Stimulated activated CD4-positive, alpha-beta T cell treated with anti-CD3 and anti-CD28 coated beads, Interleukin-2, amount 100 ng/mL, for 24 hours (primary cell): Measurements from ENCODE around the gene GPR37L1.
"Not testable (repeated sequence)": the region's sequence is repeated elsewhere in the genome, so short reads cannot be mapped to it uniquely, and the experiment has no call there.

Source experiments
- DNase-seq, 2 donors: peaks; one replicate each; pipeline ENCODE4 v3.0.0-alpha.2; 2020

Gene GPR37L1

DNA sequence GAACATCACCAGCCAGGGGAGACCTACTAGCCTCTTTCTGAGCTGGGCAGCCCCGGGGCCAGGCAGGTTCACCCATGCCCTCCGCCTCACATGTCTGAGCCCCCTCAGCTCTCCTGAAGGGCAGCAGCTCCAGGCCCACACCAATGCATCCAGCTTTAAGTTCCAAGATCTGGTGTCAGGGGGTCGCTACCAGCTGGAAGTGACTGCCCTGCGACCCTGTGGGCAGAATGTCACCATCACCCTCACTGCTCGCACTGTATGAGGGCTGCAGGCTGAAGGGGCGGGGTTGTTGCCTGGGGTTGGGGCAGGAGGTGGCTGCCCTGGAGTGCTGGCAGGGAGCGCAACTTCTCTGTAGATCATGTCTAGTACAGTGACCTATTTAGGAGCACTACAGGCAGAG, 46.1 kb downstream of the GPR37L1 start:
- no peak for DNase-seq

GRCh38 chr1:202170726-202171125, 48.0 kb downstream of the GPR37L1 start:
- no peak for DNase-seq

DNA sequence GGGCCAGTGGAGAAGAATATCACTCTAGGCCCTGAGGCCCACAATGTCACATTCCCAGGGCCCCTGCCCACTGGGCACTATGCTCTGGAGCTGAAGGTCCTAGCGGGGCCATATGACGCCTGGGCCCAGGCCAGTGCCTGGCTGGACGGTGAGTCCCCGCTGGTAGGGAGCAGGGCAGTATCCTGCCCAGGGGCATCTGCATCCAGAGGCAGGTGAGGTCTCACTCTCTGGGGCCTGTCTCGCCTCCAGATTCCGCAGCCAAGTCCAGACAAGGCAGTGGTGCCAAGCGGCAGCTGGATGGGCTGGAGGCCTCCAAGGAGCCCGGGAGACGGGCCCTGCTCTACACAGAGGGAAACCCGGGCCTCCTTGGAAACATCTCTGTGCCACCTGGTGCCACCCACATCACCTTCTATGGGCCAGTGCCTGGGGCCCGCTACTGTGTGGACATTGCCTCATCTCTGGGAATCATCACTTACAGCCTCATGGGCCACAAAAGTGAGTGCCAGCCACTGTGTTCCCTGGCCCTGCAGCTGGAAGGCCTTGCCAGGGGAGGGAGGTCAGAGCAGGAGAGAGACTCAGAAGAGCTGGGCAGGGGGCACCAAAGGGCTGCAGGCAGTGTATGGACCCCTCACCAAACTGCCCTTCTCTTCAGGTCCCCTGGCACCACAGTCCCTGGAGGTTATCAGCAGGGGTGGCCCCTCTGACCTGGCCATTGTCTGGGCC, 48.7 kb downstream of the GPR37L1 start:
- DNase-seq = no peak

DNA sequence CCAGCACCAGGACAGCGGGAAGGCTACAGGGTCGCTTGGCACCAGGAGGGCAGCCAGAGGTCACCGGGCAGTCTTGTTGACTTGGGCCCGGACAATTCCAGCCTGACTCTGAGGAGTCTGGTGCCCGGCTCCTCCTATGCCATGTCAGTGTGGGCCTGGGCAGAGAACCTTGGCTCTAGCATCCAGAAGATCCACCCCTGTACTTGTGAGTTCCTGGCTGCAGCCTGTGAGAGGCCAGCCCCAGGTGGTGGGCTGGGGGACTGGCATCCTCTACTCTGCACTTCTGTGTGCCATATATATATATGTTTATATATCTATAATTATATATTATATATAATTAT, 49.3 kb downstream of the GPR37L1 start:
- no peak for DNase-seq

GRCh38 chr1:202173993-202174392, 51.3 kb downstream of the GPR37L1 start:
- no peak for DNase-seq

- DNase-seq = no peak
Measured at GRCh38 chr1:202176949-202177927, 54.5 kb downstream of the GPR37L1 start.

DNA sequence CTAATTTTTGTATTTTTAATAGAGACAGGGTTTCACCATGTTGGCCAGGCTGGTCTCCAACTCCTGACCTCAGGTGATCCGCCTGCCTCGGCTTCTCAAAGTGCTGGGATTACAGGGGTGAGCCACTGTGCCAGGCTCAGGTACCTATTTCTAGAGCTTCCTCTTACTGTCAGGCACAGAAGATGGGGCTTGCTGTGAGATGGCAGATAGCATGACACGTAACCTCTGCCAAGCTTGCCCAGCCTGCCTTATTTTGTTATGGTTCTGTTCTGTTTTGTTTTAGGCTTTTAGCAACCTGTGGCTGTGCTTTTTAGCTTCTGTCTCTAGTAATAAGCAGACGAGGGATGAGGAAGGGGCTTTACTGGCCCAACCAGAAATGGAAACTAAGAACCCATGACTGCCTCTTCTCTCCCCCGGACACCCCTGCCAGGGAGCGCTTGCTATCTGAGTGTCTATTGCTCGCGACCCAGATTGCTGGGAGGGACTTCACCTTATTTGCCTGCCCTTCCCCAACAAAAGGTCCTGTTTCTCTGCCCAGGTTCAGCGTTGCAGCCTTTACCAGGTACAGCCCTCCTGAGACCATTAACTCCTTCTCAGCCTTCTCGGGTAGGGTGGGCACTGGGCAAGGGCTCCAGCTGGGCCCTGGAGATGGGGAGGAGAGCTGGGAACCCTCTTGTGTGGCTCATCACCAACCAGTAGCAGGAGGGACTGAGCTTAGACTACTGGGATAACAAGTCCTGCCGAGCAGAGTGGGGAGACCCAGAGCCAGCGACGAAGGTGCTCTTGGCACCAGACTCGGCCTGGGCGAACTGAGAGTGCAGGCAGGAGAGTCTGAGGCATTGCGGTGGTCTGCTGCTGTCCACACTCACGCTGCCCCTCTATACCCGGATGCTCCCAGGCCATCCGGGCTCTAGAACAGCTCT, 57.4 kb downstream of the GPR37L1 start:
- no peak for DNase-seq

- DNase-seq = not testable (repeated sequence)
Measured at GRCh38 chr1:202180751-202181139, 58.0 kb downstream of the GPR37L1 start.

DNA sequence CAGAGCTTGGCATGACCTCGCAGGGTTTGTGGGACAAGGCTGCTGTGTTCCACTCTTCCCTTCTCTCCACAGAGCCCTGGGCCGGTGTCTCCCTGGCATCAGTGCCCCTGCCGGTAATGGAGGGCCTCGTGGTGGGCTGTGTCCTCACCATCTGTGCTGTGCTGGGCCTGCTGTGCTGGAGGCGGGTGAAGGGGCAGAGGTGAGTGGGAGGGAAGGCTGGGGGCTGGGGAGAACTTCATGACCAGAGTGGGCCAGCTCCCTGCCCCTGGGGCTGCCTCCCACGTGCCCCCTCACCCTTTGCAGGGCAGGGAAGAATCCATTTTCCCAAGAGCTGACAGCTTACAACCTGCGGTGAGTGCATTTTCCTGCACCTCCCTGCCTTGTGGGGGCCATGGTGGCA, 58.9 kb downstream of the GPR37L1 start:
- no peak for DNase-seq

GRCh38 chr1:202182040-202182877, 59.5 kb downstream of the GPR37L1 start:
- no peak for DNase-seq
